ENCODE measurements around the gene KIF7. TPM values are rescaled to one million over a fixed set of nuclear protein-coding genes. Genes with fewer than 3 reads are reported as not detected.

KIF7 gene
- total RNA-seq, 1 experiment from 2014 or later = 2.0 TPM

DNA sequence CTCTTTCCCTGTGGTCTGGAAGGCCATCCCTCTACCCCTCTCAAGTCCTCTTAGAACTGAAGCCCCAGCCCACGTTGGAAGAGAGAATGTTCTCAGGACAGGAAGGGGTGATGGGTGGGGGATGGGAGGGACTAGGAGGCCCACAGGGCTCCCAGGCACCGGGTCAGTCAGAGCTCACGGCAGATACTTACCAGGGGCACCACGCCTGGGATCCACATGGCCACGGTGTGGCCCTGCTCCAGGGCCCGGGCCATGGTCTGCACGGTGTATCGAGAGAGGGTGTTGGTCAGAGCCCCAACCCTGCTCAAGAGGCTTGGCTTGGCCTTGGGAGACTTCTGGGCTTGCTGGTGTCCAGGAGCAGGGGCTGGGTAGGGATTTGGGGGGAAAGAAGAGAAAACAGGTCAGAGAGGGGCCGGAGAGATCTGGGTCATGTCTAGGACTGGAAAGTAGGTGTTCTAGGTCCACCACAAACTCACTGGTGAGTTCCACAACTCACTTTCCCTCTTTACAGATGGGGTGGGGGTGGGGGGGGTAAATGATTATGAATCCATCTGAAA is 14.1 kb upstream of the KIF7 start:
- DNase-seq (ENCODE audit: low spot score) = no peak

GRCh38 chr15:89668171-89668570 is 12.9 kb upstream of the KIF7 start:
- DNase-seq (ENCODE audit: low spot score) = no peak

- DNase-seq (ENCODE audit: low spot score) = no peak
These were observed 12.4 kb upstream of the KIF7 start for GRCh38 chr15:89667706-89667960.

- no peak for DNase-seq (ENCODE audit: low spot score)
These were observed 11.8 kb upstream of the KIF7 start for GRCh38 chr15:89666858-89667705.

DNA sequence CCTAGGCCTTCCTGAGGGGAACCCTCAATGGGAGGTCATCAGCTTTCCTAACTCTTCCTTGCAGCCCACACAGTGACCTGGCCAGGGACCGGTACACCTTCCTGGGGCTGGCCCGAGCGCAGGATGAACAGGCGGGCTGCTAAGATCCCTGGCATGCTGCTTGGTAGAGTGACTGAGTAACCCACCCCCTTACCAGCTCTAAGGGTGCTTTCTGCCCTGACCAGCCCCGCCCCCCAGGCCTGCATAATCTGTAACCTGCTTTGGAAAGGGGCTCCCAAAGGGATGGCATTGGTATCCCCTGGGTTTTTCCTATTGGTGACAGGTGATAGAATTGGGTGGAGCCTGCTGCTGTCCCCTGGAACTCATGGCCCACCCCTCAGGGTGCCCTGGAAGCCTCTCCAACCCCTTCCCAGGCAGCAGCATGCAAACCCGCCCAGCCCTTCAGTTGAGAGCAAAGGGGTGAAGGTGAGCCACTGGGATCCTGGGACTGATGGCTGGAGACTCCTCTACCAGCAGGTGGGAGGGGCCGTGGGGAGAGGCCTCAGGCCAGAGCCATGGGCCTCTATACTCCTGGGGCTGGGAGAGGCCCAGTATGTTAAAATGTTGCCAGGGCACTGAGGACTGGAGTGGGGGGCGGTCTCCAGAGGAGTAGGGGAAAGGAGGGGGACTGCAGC is 11.1 kb upstream of the KIF7 start:
- DNase-seq (ENCODE audit: low spot score) = no peak

DNA sequence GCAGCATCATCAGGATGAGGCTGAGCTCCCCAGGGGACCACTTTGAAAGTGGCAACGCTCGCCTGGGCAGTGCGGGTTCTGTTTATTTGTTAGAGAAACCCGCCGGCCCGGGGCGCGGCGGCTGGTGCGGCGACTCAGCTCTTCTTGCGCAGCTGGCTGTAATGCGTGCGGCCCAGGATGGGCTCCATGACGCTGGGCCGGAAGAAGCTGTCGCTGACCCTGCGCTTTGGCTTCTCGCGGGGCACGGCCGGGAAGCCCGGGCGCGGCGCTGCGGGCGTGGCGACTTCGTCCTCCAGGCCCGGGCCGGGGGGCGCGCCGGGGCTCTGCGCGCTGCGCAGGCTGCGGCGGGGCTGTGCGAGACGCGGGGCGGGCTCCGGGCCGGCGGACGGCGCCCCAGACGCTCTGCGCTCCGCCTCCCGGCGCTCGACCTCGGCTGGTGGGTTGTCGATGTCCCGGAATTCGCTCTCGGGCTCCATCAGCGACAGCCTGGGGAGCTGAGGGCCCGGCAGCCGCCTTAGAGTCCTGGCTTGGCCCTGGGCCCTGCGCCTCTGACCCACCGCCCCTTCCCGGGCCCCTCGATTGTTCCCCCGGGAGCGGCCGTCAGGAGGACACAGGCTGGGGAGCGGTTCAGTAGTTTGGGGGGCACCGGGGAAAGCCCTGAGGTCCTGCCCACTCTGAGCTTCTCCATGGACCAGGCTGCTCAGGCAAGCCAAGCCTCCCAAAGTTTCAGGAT is 10.3 kb upstream of the KIF7 start:
- DNase-seq (ENCODE audit: low spot score) = peak; percentile 31

DNA sequence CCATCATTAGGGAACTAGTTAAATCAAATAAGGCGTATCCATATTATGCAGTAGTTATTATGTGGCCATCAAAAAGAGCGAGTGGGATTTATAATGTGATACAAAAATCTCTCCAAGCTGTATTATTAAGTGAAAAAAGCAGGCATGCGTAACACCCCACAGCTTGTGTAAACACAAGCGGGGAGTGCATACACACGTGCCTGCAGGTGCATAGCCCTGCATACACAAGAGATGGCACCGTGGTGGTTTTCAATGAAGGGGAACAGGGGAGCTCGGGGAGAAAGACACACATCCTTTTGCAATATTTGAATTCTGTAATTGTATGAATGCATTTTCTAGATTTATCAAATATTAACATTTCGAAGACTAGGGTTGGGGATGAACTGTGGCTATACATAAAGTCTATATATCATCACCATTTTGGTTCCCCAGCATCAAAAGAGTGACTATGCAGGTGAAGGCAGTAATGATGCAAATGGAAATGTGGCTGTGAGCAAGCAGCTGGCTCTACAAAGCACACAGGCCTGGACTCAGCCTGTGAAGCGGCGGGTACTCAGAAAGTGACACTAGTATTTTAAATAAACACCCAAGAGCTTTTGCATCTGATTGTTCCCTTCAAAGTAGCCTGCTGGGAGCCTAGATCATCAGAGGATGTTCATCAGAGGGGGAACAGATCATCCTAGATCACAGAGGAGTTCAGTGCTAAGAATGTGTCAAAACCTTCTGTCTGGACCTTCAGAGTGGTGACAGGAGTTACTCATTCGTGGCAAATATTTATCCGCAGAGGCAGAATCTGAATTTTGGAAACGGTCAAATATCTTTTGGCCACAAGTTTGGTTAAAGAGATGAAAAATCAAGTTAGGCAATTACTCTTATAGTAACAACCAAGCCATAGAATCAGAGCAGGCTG is 9.4 kb upstream of the KIF7 start:
- no peak for DNase-seq (ENCODE audit: low spot score)

GRCh38 chr15:89662893-89663626 is 7.8 kb upstream of the KIF7 start:
- DNase-seq (ENCODE audit: low spot score) = peak; percentile 97

GRCh38 chr15:89660556-89660955 is 5.3 kb upstream of the KIF7 start:
- no peak for DNase-seq (ENCODE audit: low spot score)

- DNase-seq (ENCODE audit: low spot score) = no peak
These were observed 4.0 kb upstream of the KIF7 start for GRCh38 chr15:89659295-89659694.

DNA sequence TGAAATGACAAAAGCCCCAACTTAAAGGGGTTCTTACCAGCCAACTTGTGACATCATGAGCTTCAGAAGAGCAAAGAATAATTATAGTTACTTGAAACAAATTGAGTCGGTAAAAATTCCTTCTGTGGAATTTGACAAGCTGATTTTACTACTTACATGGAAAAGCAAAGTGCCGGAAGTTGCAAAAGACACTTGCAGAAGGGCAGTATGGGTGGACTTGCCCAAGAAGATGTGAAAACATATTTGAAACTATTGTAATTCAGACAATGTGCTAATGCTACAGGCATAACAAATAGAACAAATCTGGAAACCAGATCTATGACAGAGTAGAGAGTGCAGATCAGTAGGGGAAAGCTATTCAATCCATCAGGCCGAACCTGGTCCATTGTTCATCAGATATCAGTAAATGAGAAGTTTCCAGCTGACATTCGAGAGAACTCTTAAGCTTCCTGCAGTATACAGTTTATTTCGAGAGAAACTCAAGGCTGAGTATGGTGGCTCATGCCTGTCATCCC is 2.5 kb upstream of the KIF7 start:
- DNase-seq (ENCODE audit: low spot score) = no peak

GRCh38 chr15:89656116-89656815 is 999 bp upstream of the KIF7 start:
- DNase-seq (ENCODE audit: low spot score) = no peak

DNA sequence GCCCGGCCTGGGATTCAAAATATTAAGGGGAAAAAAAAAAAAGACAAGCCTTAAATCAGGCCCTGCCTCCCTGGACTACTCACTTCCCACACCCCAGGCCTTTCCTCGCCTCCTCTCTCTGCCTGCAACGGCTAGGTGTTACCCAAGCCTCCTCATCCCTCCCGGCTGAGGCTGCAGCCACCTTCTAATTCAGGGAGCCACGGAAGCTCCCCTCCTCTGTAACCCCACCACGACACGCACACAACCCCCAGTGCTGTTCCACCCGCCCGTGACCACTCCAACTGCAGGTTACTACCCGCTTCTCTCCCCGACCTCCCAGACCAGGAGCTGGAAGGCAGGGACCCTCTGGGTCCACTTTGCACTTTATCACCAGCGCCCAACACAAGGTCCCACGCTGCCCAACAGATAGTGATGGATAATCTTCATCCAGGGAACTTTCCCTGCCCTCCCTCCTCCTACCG is 936 bp downstream of the KIF7 start:
- DNase-seq (ENCODE audit: low spot score) = no peak

DNA sequence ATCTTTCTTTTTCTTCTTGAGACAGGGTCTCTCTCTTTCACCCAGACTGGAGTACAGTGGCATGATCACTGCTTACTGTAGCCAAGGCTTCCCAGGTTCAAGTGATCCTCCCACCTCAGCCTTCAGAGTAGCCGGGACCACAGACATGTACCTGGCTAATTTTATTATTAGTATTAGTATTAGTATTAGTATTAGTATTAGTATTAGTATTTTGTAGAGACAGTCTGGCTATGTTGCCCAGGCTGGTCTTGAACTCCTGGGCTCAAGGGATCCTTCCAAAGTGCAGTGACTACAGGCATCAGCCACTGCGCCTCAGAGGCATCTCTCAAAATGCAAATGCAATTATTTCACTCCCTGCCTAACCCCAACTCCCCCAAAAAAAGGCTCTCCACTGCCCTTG is 1.7 kb downstream of the KIF7 start:
- DNase-seq (ENCODE audit: low spot score) = no peak

DNA sequence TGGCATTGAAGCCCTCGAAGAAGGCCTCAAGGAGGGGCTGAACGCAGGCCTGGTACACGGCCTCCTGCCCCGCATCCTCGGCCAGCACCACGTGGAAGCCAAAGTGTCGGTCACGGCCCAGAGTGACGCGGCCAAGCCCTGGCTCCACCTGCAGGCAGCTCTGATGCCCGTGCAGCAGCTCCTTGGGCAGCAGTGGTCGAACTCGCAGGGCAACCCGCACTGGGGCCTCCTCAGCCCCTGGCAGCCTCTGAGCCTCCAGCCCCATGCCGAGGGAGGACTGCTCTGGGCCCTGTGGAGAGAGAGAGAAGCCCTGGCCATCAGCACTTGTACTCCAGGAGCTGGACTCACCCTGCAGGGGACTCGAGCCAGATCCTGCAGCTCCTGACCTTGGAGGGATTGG is 2.6 kb downstream of the KIF7 start:
- DNase-seq (ENCODE audit: low spot score) = no peak

DNA sequence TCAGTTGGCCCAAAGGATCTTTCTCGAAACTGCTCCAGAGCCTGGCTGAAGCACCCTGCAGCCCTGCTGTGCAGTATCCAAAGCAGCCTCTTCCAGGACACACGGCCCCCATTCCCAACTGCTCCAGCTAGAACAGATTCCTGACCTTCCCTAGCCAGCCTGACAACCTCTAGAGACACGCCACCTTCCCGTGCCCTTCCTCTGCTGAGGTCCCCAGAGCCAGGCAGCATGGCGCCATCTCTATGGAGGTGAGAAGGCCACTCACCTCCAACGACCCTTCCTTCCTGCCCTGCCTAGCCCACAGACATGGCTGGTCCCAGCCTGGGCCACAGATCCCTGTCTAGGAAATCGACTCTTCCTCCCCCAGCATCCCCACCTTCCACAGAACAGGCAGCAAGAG is 3.1 kb downstream of the KIF7 start:
- no peak for DNase-seq (ENCODE audit: low spot score)

- DNase-seq (ENCODE audit: low spot score) = no peak
These were observed 5.6 kb downstream of the KIF7 start for GRCh38 chr15:89649716-89650115.

- no peak for DNase-seq (ENCODE audit: low spot score)
These were observed 6.1 kb downstream of the KIF7 start for GRCh38 chr15:89649013-89649625.
